IMR-90 (cell line): ENCODE data around the gene PRMT2. TPM values are rescaled to one million over a fixed set of nuclear protein-coding genes. Genes with fewer than 3 reads are reported as not detected.

Experiments used
- ATAC-seq: fragments of 200-7000 bp; cut with Tn5 transposase; 2 replicates; pipeline ENCODE4 v1.9.1; 2020; ENCODE audit warnings: low read depth, mild to moderate bottlenecking, moderate library complexity
- BruUV-seq: library from RNA; stranded (reverse); fragments of 400-500 nt; replicated peaks from 2 replicates; lab custom pipeline; 2021; lab: Mats Ljungman, UMichigan
- CTCF ChIA-PET: fragments of 300-600 bp; formaldehyde crosslinking; extraction: SDS; loops from one replicate; lab custom pipeline; 2021; ENCODE audit warnings: antibody characterized with exemption; lab: Yijun Ruan, JAX
- POLR2A ChIA-PET: fragments of 300-600 bp; sonication (Branson Sonifier 250); formaldehyde crosslinking; loops from one replicate; lab custom pipeline; 2022; ENCODE audit warnings: antibody characterized with exemption; ENCODE audit not compliant: unreplicated experiment; lab: Charles Lee
- DNase-seq: peaks from one replicate; pipeline ENCODE4 v3.0.0; 2013
- H2AFZ ChIP-seq: replicated peaks from 2 replicates; pipeline ENCODE3; 2013; ENCODE audit warnings: low read length, mild to moderate bottlenecking; ENCODE audit not compliant: poor library complexity
- H2AK5ac ChIP-seq: 2 replicates; pipeline ENCODE4 v1.6.1; 2013; ENCODE audit warnings: low read depth, low read length, inconsistent platforms
- H2AK9ac ChIP-seq: replicated peaks from 2 replicates; pipeline ENCODE3; 2013; ENCODE audit warnings: mild to moderate bottlenecking, low read depth, low read length, moderate library complexity; ENCODE audit not compliant: poor library complexity
- H2BK120ac ChIP-seq: 2 replicates; pipeline ENCODE4 v1.6.1; 2013; ENCODE audit warnings: low read depth, low read length, inconsistent platforms
- H2BK15ac ChIP-seq: 3 replicates; pipeline ENCODE4 v1.6.1; 2013; ENCODE audit warnings: low read depth, low read length, inconsistent platforms
- H2BK20ac ChIP-seq: 2 replicates; pipeline ENCODE4 v1.6.1; 2013; ENCODE audit warnings: low read depth, mild to moderate bottlenecking, inconsistent platforms, low read length, moderate library complexity
- H2BK5ac ChIP-seq: 2 replicates; pipeline ENCODE4 v1.6.1; 2013; ENCODE audit warnings: mild to moderate bottlenecking, low read depth, low read length, inconsistent platforms; ENCODE audit not compliant: poor library complexity, severe bottlenecking
- H3K14ac ChIP-seq: replicated peaks from 2 replicates; pipeline ENCODE4 v1.6.1; 2013; ENCODE audit warnings: low read depth, low read length, inconsistent platforms
- H3K18ac ChIP-seq: 2 replicates; pipeline ENCODE4 v1.6.1; 2013; ENCODE audit warnings: low read depth, low read length, control low read depth
- H3K23ac ChIP-seq: 2 replicates; pipeline ENCODE4 v1.6.1; 2013; ENCODE audit warnings: low read depth, low read length, inconsistent platforms
- H3K27ac ChIP-seq: 2 replicates; pipeline ENCODE4 v1.5.1; 2013; ENCODE audit warnings: mild to moderate bottlenecking, control low read depth, low read length; ENCODE audit not compliant: insufficient read depth
- H3K27me3 ChIP-seq: 2 replicates; pipeline ENCODE4 v1.6.1; 2013; ENCODE audit warnings: low read length; ENCODE audit not compliant: control insufficient read depth, insufficient read depth
- H3K36me3 ChIP-seq: 2 replicates; pipeline ENCODE4 v1.6.1; 2013; ENCODE audit warnings: low read length, mixed read lengths; ENCODE audit not compliant: control insufficient read depth, insufficient read depth
- H3K4ac ChIP-seq: 2 replicates; pipeline ENCODE4 v1.6.1; 2013; ENCODE audit warnings: low read depth, low read length, inconsistent platforms
- H3K4me1 ChIP-seq: 2 replicates; pipeline ENCODE4 v1.6.1; 2013; ENCODE audit warnings: low read length, mixed read lengths; ENCODE audit not compliant: control insufficient read depth, insufficient read depth
- H3K4me2 ChIP-seq: 2 replicates; pipeline ENCODE4 v1.6.1; 2013; ENCODE audit warnings: low read depth, mild to moderate bottlenecking, control low read depth, low read length, moderate library complexity
- H3K4me3 ChIP-seq: 2 replicates; pipeline ENCODE4 v1.5.1; 2013; ENCODE audit warnings: low read depth, mild to moderate bottlenecking, control low read depth, low read length, moderate library complexity; ENCODE audit not compliant: insufficient read depth
- H3K56ac ChIP-seq: 2 replicates; pipeline ENCODE4 v1.6.1; 2013; ENCODE audit warnings: low read length, inconsistent platforms; ENCODE audit not compliant: insufficient read depth; ENCODE audit errors: extremely low read depth
- H3K79me1 ChIP-seq, 2 experiments: 2 replicates each; pipeline ENCODE4 v1.6.1; 2013; ENCODE audit warnings: low read length in 2 of 2, inconsistent platforms in 1 of 2, low read depth in 1 of 2
- H3K9ac ChIP-seq: 2 replicates; pipeline ENCODE4 v1.6.1; 2013; ENCODE audit warnings: low read depth, low read length, control low read depth
- H3K9me1 ChIP-seq: 2 replicates; pipeline ENCODE4 v1.6.1; 2013; ENCODE audit warnings: low read length, inconsistent platforms; ENCODE audit not compliant: insufficient read depth
- H3K9me3 ChIP-seq: 2 replicates; pipeline ENCODE4 v1.6.1; 2013; ENCODE audit warnings: low read length; ENCODE audit not compliant: control insufficient read depth, insufficient read depth
- H4K20me1 ChIP-seq: 2 replicates; pipeline ENCODE4 v1.6.1; 2013; ENCODE audit warnings: low read length, inconsistent platforms; ENCODE audit not compliant: insufficient read depth
- H4K5ac ChIP-seq: 2 replicates; pipeline ENCODE4 v1.6.1; 2013; ENCODE audit warnings: mild to moderate bottlenecking, low read depth, low read length, control low read depth
- H4K8ac ChIP-seq, 2 experiments: 2 replicates each; pipeline ENCODE4 v1.6.1; 2013; ENCODE audit warnings: low read depth in 2 of 2, low read length in 2 of 2, control low read depth in 1 of 2, inconsistent platforms in 1 of 2
- H4K91ac ChIP-seq: 2 replicates; pipeline ENCODE4 v1.6.1; 2013; ENCODE audit warnings: low read depth, low read length, inconsistent platforms; ENCODE audit not compliant: insufficient read depth
- FOS ChIP-seq: fragments of 150-350 bp; IDR thresholded peaks from 2 replicates; pipeline ENCODE4 v1.6.1; 2016; ENCODE audit warnings: low read depth, low read length
- WGBS, 2 experiments: methylation state at CpG; one replicate each; pipeline versions ENCODE4 v1.1.5 to v1.1.7; 2013; ENCODE audit warnings: missing lambda C conversion rate in 2 of 2; ENCODE audit not compliant: insufficient read length in 1 of 2; ENCODE audit errors: extremely low coverage in 2 of 2; 5-methylcytosine and 5-hydroxymethylcytosine counted together
- dilution Hi-C: fragments of 300-500 bp; cut with HindIII; formaldehyde crosslinking; loops from one replicate; pipeline ENCODE4 v1.14.3; 2018; ENCODE audit warnings: low sequenced_read_pairs; ENCODE audit not compliant: unreplicated experiment
- in situ Hi-C: fragments of 300-500 bp; cut with MboI; formaldehyde crosslinking; loops from 3 replicates; pipeline ENCODE4 v1.14.3; 2019; ENCODE audit warnings: low sequenced_read_pairs, inconsistent platforms, mixed read lengths
- intact Hi-C: fragments of 100-400 bp; cut with micrococcal nuclease; formaldehyde crosslinking; loops from 2 replicates; pipeline ENCODE4 v1.10.0; 2022
- polyA plus RNA-seq, 3 experiments: library from polyadenylated mRNA; depleted of rRNA; stranded (reverse); fragments of >200 nt; gene quantifications; 2 replicates each; pipeline ENCODE4 v1.2.3, GENCODE V29; 2012; ENCODE audit warnings: low replicate concordance in 1 of 3
- total RNA-seq: library from RNA; depleted of rRNA; stranded (reverse); fragments of >200 nt; gene quantifications from 2 replicates; pipeline ENCODE4 v1.2.3, GENCODE V29; 2012

Gene PRMT2
- total and polyA plus RNA-seq, 2 of the 4 experiments (the other 2 are of a cell fraction), result 126 to 159 TPM

GRCh38 chr21:46619846-46620245, 15.6 kb upstream of the PRMT2 start:
- H3K9me3 ChIP-seq, result peaks cover 6% of the 10 kb centered on the region
- H2BK15ac ChIP-seq, result no peak overlapping the region
- no peak overlapping the region for H3K27ac ChIP-seq
- intact Hi-C loops (no loop called here), in situ Hi-C loops (no loop called here), dilution Hi-C loops (no loop called here)
- WGBS, 2 experiments, result no CpG with 5 or more reads among the region's 2 CpGs
- ATAC-seq (no peak), DNase-seq (peak; percentile 15)
- no peak overlapping the region for H2AK9ac ChIP-seq
- no peaks in the 10 kb centered on the region for H3K9me1 ChIP-seq
- CTCF ChIA-PET, result no interaction called here
- BruUV-seq, result no TSS peak
- no peak overlapping the region for H3K4me3 ChIP-seq
- H2AK5ac ChIP-seq, result 0 out of 2 replicates have a peak overlapping the region, but pooled peaks have one; percentile 49
- no peak overlapping the region for H2BK20ac ChIP-seq
- H3K56ac ChIP-seq, result no peak overlapping the region
- no peak overlapping the region for H2AFZ ChIP-seq
- no peak overlapping the region for H4K5ac ChIP-seq
- H2BK120ac ChIP-seq, result no peak overlapping the region
- H3K4me2 ChIP-seq, result no peak overlapping the region
- H4K20me1 ChIP-seq, result no peaks in the 10 kb centered on the region; the same call in 1 of the 2 replicates
- no peak overlapping the region for H3K9ac ChIP-seq
- H4K91ac ChIP-seq, result no peak overlapping the region
- no peak overlapping the region for H3K23ac ChIP-seq
- H3K27me3 ChIP-seq, result no peaks in the 10 kb centered on the region; the same call in 1 of the 2 replicates
- H4K8ac ChIP-seq, result no peak overlapping the region
- H3K14ac ChIP-seq, result no peak overlapping the region
- no peak for TF ChIP-seq FOS
- H3K4ac ChIP-seq, result no peak overlapping the region
- H3K79me1 ChIP-seq, result no peaks in the 10 kb centered on the region
- POLR2A ChIA-PET, result no interaction called here
- peak overlapping the region; percentile 64 for H2BK5ac ChIP-seq
- H3K36me3 ChIP-seq, result no peaks in the 10 kb centered on the region
- no peak overlapping the region for H3K18ac ChIP-seq
- peaks cover 1% of the 10 kb centered on the region; the same call in 1 of the 2 replicates for H3K4me1 ChIP-seq
